Occipital lobe (tissue), 2 donors: ENCODE results near the gene STIP1. TPM values are rescaled to one million over a fixed set of nuclear protein-coding genes. Genes with fewer than 3 reads are reported as not detected.
A peak's percentile ranks its signal among the peaks of the same experiment; 100 is the strongest.

Experiments
- DNase-seq: peaks from one replicate; lab custom pipeline; 2025; lab: John Stamatoyannopoulos, UW
- total RNA-seq: library from RNA; depleted of rRNA; stranded (reverse); fragments of >200 nt; gene quantifications from one replicate; pipeline ENCODE4 v1.2.3, GENCODE V29; 2014

The STIP1 gene
- total RNA-seq, 1 donor from 2014 or later, result 69.4 TPM

DNA sequence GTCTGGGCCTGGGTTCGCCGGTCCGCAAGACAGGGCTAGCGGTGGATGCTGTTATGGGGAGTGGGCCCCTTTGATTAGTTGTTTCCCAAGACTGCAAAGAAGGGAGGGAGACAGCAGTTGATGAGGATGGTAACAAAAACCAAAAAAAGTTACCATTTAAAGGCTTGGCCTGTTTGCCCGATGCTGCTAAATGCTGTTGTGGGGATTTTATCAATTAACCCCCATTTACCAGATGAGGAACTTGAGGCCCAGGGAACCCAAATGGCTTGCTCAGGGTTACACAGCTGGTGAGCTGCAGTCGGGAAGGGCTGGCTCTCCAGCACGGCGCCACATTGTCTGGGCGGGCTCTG, 36.7 kb downstream of the STIP1 start:
- DNase-seq, result no peak

DNA sequence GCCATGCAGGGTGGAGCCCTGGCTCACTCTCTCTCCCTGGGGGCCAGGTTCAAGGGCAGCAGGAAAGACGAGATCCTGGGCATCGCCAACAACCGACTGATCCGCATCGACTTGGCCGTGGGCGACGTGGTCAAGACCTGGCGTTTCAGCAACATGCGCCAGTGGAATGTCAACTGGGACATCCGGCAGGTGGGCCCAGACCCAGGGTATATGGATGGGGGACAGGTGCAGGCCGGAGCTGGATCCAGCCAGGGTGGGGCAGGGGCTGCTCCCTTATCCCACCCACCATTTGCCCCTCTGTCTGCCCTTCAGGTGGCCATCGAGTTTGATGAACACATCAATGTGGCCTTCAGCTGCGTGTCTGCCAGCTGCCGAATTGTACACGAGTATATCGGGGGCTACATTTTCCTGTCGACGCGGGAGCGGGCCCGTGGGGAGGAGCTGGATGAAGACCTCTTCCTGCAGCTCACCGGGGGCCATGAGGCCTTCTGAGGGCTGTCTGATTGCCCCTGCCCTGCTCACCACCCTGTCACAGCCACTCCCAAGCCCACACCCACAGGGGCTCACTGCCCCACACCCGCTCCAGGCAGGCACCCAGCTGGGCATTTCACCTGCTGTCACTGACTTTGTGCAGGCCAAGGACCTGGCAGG, 37.2 kb downstream of the STIP1 start:
- DNase-seq, result no peak

DNA sequence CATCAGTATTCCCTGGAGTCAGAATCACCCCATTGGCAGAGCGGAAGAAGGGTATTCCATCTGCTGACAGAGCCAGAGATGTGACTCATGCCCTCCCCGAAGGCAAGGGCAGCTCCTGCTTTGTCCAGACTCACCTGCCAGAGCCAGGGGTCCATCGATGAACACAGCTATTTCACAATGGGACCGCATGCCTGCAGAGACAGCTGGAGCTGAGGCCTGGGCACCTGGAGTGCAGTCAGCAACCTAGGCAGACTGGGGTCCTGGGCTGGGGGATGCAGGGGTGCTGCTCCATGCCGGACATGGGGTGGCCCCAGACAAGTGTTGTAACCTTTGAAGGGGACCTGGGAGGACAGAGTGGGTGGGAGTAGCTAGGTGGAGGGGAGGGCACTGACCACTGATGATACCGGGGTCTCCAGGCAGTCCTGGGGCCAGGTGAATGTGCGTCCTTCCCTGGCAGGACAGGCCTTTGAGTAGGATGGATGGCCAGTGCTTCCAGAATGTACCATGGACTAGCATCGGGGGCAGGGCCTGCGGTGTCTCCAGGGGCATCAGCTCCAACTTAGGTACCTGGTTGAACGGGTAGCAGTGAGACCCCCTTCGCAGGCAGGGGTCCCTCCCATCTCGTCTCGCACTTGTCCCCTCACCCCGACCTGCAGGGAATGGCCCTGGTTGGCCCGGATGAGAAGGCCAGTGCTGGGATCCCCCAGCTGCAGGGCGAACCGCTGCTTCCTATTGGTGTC, 38.4 kb downstream of the STIP1 start:
- no peak for DNase-seq

DNA sequence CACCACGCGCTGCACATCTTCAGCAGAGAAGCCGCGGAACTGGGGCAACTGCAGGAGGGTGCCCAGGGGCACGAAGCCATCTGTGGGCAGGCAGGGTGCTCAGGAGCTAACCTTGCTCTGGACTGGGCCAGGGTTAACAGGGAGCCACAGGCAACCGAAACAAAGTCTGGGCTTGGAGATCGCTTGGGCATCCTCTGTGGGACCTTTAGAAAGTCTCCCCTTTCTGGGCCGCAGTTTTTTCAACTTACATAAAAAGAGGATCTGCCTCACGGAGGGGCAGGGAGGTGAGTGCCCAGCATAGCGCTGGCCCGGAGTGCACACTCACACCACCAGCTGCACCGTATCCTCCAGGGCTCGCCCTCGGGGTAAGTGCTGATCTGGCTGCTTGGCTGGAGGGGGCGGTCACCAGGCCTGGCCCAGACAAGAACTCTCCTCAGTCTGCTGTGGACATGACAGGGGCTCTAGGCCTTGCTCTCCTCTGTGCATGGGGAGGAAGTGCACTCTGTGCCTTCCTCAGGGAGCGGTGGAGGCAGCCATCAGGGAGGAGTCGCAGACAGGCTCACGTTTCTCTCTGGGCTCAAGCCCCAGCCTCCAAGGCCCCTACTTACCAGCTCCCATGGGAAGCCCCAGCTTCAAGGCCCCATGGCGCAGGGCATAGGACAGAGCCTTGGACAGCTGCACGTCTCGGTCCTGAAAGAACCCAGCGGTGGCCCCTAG, 39.1 kb downstream of the STIP1 start:
- no peak for DNase-seq

DNA sequence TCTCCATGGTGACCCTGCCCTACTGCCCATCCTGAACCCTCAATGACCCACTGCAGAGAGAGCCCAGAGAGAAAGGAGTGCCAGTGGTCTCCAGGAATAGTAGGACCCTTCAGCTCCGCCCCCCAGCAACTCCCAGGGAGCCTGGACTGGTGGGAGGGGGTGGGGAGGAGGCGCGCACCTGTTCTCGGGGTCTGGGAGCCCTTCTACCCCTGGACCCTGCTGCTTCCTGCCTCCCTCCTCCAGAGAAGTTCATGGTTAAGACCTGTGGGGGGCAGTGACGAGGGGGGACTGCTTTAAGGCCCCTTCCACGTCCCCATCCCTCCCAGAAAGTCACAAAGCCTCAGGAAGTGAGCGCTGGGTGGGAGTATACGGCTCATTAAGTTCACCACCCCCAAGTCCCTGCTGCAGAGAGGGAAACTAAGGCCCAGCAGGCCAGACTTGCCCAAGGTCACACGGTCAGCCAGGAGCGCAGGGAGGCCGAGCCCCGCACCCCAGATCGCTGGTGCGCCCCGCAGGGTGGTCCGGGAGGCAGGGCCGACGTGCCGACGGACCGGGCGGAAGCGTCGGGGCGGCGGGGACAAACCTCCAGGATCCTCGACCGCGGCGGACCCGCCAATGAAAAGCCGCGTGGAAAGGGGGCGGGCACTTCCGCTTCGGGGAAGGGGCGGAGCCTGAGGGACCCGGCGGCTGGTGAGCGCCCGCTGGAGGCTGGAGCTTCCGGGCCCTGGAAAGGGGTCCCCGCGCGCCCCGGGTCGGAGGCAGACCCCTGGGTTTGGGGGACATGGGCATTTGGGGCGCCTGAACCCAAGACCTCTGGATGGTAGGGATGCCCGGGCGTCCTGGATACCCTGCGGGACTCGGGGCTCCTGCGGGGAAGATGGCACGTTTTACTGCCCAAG, 39.9 kb downstream of the STIP1 start, which contains the start of the genes NUDT22 and TRPT1:
Gene NUDT22, plus strand, starts transcription at position 667 of the 899 bp plus-strand sequence. CDS start 379 bp downstream, outside the sequence.
Gene TRPT1, minus strand, starts transcription at position 579 of the 899 bp plus-strand sequence. Its CDS starts 326 bp downstream, at position 253.
- DNase-seq, result peak; percentile 85

DNA sequence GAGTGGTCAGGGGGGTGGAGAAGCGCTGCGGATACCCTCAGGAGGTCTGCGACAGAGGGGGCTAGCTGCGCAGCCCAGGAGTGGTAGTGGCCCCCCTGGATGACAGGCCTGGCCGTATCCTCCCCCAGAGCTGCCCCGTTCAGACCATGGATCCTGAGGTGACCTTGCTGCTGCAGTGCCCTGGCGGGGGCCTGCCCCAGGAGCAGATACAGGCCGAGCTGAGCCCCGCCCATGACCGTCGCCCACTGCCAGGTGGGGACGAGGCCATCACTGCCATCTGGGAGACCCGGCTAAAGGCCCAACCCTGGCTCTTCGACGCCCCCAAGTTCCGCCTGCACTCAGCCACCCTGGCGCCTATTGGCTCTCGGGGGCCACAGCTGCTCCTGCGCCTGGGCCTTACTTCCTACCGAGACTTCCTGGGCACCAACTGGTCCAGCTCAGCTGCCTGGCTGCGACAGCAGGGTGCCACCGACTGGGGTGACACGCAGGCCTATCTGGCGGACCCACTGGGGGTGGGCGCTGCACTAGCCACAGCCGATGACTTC, 40.6 kb downstream of the STIP1 start:
- no peak for DNase-seq

DNA sequence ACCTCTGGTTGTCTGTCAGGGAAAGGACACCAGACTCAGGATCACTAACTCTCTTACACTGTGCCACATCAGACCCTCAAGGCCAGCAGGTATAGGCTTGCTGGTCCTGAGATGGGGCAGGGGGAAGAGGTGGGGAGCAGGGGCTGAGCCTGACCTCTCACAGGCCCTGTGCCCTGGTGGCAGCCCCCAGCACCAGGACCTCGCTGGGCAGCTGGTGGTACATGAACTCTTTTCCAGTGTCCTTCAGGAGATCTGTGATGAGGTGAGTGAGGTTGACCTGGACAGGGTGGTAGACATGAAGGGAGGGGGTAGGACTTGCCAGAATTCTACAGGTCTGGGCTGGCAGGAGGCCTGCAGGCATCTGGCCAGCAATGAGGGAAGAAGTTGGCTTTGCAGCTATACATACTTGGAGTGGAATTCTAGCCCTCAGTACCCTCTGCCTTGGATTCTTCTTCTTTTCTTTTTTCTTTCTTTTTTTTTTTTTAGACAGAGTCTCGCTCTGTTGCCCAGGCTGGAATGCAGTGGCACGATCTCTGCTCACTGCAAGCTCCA, 41.5 kb downstream of the STIP1 start:
- DNase-seq, result no peak

DNA sequence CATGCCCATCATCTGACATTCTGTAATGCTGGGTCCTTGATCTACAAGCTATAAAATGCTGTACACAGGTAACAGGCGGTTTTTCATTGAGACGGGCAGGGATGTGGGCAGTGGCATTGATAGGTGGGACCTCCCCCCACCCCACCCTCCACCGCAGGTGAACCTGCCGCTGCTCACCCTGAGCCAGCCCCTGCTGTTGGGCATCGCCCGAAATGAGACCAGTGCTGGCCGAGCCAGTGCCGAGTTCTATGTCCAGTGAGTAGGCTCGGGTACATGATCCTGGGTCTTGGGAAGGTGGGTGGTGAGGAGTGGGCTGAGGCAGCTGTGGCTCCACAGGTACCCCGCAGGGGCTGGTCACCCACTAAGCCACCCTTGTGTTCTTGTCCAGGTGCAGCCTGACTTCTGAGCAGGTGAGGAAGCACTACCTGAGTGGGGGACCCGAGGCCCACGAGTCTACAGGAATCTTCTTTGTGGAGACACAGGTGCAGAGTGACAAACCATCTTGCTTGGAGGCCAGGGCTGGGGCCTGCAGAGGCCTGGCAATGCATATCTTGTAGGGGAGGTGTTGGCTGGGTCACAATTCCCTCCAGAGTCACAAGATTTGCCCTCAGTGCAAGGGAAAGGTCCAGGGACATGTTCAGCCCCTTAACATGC, 43.2 kb downstream of the STIP1 start:
- DNase-seq, result no peak

DNA sequence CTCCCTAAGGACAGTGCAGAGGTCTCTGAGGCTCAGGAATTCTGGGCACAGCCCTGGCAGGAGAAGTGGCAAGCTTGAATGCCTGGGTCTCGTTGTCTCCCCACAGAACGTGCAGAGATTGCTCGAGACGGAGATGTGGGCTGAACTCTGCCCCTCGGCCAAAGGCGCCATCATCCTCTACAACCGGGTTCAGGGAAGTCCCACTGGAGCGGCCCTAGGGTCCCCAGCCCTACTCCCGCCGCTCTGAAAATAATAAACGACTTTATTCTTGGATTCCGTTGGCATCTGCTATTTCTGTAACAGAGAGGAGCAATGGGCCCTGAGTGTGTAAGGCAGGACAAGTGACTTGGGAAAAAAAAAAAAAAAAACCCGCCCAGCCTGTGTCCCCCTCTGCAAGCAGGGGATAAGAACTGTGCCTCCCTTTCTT, 43.8 kb downstream of the STIP1 start:
- DNase-seq, result no peak

DNA sequence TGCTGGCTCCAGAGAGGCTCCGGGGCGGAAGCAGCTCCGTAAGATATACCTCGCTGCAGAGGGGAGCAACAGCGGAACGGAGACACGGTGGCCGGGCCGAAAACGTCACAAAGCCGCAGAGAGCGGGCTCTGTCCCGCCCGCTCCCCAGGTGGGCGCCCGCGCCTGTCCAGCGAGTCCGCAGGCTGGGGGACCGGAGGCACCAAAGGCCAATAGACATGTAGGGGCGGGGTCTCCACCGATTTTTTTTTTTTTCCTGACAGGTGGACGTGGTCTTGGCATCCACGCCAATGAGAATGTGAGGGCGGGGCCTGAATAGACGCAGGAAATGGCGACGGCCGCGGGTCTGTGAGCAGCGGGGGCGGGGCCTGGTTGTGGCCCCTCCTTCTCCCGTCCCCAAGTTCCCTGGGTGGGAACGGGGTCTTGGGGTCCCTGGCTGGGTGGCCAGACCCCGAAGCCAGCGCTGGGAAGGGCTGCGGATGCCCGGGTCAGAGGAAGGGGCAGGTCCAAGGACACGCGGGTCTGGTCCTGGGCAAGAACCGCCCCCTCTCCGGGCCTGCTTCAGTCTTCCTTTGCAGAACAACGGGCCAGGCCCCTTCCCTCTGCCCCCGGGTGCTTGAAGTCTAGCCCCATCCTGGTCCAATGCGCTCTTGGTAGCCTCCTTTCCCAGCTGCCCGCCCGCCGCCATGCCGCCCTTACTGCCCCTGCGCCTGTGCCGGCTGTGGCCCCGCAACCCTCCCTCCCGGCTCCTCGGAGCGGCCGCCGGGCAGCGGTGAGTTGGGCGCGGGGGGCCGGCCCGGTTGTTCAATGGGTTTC, 44.4 kb downstream of the STIP1 start, which contains the start of gene DNAJC4:
Gene DNAJC4, plus strand, starts transcription at position 378 of the 814 bp plus-strand sequence. Its CDS starts 307 bp downstream, at position 685.
- peak; percentile 87 for DNase-seq

DNA sequence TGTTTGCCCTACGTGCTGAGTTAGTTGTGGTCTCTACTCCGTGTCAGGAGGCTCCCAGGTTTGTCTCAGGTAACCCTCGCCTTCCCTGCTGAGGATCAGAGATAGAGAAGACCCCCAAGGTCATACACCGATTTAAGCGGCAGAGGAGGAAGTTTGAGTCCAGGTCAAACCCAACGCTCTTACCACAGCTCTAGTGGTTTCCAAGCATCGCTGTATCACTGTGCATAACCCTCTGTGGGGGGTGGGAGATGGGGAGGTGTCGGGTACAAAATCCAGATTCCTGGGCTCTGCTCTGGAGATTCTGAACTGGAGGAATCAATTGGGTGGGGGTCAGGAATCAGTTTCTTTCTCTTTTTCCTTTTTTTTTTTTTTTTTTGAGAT, 45.0 kb downstream of the STIP1 start:
- DNase-seq, result no peak

DNA sequence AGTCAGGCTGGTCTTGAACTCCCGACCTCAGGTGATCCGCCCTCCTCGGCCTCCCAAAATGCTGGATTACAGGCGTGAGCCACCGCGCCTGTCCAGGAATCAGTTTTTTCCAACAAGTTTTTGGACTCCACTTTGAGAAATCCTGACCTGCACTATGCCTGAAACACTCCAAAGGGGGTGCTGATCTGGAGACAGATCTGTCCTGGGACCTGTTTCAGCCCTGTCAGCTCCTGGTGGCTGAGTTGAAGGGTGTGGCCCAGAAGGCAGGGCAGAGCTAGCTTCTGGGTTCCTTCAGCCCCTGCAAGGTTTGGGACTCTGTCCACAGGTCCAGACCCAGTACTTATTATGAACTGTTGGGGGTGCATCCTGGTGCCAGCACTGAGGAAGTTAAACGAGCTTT, 45.6 kb downstream of the STIP1 start:
- no peak for DNase-seq

DNA sequence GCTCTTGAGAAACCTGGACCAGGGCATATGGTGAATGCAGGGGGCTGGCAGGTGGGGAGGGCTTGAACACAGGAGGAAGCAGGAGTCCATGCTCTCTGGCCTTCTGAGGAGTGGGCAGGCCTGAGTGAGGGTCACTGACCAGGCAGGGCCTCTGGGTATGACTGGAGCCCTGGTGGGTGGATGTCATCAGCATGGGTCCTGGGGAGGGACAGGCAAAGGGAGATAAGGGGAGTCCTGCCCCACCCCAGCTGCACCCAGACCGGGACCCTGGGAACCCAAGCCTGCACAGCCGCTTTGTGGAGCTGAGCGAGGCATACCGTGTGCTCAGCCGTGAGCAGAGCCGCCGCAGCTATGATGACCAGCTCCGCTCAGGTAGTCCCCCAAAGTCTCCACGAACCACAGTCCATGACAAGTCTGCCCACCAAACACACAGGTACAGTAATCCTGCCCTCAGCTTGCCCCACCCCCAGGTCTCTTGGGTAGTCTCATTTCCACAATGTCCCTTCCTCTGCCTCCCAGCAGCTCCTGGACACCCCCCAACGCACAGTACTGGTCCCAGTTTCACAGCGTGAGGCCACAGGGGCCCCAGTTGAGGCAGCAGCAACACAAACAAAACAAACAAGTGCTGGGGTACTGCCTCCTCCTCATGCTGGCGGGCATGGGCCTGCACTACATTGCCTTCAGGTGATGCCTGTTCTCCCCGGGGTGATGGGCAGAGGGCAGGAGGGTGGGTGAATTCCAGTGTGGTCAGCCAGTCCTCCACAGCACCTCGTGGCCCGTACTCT, 46.4 kb downstream of the STIP1 start:
- no peak for DNase-seq

DNA sequence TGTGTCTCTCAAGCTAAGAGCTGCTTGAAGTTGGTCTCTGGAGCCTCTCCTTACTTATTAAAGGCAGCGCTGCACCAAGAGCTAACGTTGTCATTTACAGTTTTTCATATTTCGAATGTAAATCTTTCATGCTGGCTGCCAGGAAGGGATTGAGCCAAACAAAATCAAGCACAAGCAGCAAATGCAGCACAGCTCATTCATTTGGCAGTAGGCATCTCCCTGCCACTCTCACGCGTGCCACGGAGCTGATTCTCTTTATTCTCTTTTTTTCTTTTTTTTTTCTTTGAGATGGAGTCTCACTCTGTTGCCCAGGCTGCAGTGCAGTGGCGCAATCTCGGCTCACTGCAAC, 47.0 kb downstream of the STIP1 start:
- DNase-seq, result no peak

DNA sequence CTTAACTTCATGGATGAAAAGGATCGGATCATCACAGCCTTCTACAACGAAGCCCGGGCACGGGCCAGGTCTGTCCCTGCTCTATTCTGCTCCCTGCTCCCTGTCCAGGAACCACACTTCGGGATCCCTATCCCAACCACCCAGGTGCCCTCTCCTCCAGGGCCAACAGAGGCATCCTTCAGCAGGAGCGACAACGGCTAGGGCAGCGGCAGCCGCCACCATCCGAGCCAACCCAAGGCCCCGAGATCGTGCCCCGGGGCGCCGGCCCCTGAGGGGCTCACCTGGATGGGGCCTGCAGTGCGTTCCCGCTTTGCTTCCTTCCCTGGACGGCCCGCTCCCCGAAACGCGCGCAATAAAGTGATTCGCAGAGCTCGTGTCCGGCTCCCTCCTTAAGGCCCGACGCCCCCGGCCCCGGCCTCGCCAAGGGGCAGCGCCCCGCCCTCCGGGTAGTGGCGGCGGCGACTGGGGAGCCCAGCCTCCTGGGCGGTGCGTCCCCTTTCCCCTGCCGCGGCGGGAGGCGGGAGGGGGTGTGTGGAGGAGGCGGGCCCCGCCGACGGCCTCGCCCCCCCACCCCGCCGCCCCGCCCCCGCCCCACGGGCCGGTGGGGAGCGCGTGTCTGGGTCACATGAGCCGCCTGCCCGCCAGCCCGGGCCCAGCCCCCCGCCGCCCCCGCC, 48.1 kb downstream of the STIP1 start, which contains the start of gene VEGFB:
Gene VEGFB, plus strand, starts transcription at position 672 of the 674 bp plus-strand sequence. CDS start 250 bp downstream, outside the sequence.
- DNase-seq, result no peak

DNA sequence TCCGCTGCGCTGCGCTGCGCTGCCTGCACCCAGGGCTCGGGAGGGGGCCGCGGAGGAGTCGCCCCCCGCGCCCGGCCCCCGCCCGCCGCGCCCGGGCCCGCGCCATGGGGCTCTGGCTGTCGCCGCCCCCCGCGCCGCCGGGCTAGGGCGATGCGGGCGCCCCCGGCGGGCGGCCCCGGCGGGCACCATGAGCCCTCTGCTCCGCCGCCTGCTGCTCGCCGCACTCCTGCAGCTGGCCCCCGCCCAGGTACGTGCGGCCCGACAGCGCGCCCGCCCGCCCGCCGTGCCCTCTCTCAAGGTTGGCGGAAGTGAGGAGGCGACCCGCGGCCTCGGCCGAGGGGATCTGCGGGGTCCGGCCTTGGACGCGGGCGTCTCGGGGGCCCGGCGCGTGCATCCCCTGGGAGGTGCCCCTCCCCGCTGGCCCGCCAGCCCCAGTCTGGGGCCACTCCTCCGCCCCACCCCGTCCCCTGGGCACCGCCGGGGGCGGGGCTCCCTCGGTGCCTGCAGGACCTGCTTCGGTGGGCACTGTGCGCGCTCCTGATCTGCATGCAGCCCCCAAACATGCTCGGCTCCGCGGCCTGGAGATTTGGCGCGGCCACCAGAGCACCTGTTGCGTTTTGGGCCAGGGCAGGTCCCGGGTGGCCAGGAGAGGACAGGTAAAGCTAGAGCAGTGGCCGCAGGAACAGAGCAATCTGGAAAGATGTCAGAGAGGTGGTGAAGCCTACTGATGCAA, 48.8 kb downstream of the STIP1 start:
- DNase-seq, result no peak
